Keratinocyte (primary cell): ENCODE measurements around the gene IFNAR1. TPM values are rescaled to one million over a fixed set of nuclear protein-coding genes. Genes with fewer than 3 reads are reported as not detected.

ENCODE experiments used
- DNase-seq: peaks from one replicate; pipeline ENCODE4 v3.0.0-alpha.2; 2011; ENCODE audit warnings: low read depth, missing footprints, low spot score
- FAIRE-seq: peaks from 2 replicates; lab custom pipeline; 2011; peaks lifted over from hg19 to GRCh38; lab: Jason Lieb, UNC
- H2AFZ ChIP-seq: 2 replicates; pipeline ENCODE4 v1.6.0; 2012; ENCODE audit warnings: low read length, control low read depth, inconsistent platforms; ENCODE audit not compliant: control insufficient read depth
- H3K27ac ChIP-seq: 2 replicates; pipeline ENCODE4 v1.5.1; 2011; ENCODE audit warnings: low read length; ENCODE audit not compliant: control insufficient read depth, insufficient read depth
- H3K27me3 ChIP-seq: 3 replicates; pipeline ENCODE4 v1.6.0; 2011; ENCODE audit warnings: low read length; ENCODE audit not compliant: control insufficient read depth, insufficient read depth; ENCODE audit errors: extremely low read depth
- H3K36me3 ChIP-seq, 2 experiments: 2 replicates in 1 of 2; 3 replicates in 1 of 2; pipeline ENCODE4 v1.5.1; 2011; ENCODE audit warnings: low read length in 2 of 2, mild to moderate bottlenecking in 1 of 2; ENCODE audit not compliant: control insufficient read depth in 2 of 2, insufficient read depth in 2 of 2; ENCODE audit errors: extremely low read depth in 1 of 2
- H3K4me1 ChIP-seq: 3 replicates; pipeline ENCODE4 v1.5.1; 2011; ENCODE audit warnings: low read length; ENCODE audit not compliant: control insufficient read depth, insufficient read depth; ENCODE audit errors: extremely low read depth
- H3K4me2 ChIP-seq: 3 replicates; pipeline ENCODE4 v1.6.0; 2011; ENCODE audit warnings: low read depth, low read length; ENCODE audit not compliant: control insufficient read depth, insufficient read depth; ENCODE audit errors: extremely low read depth
- H3K4me3 ChIP-seq, 3 experiments: fragments of 200-600 bp in 1 of 3; sonication (generic) in 1 of 3; 2 replicates in 2 of 3; 3 replicates in 1 of 3; pipeline ENCODE4 v1.5.1; 2011 to 2016; ENCODE audit warnings: low read length in 3 of 3, mild to moderate bottlenecking in 3 of 3, control low read depth in 2 of 3, inconsistent platforms in 1 of 3, low read depth in 1 of 3, mixed read lengths in 1 of 3, mixed run types in 1 of 3, moderate library complexity in 1 of 3; ENCODE audit not compliant: control insufficient read depth in 2 of 3, insufficient read depth in 2 of 3; ENCODE audit errors: extremely low read depth in 1 of 3
- H3K79me2 ChIP-seq: 2 replicates; pipeline ENCODE4 v1.6.0; 2012; ENCODE audit warnings: low read length; ENCODE audit not compliant: control insufficient read depth, insufficient read depth
- H3K9ac ChIP-seq: 3 replicates; pipeline ENCODE4 v1.6.0; 2011; ENCODE audit warnings: low read length; ENCODE audit not compliant: control insufficient read depth, insufficient read depth; ENCODE audit errors: extremely low read depth
- H3K9me1 ChIP-seq: 3 replicates; pipeline ENCODE4 v1.6.0; 2011; ENCODE audit warnings: low read length; ENCODE audit not compliant: control insufficient read depth, insufficient read depth; ENCODE audit errors: extremely low read depth
- H3K9me3 ChIP-seq: 2 replicates; pipeline ENCODE4 v1.5.1; 2012; ENCODE audit warnings: low read depth, low read length; ENCODE audit not compliant: control insufficient read depth
- H4K20me1 ChIP-seq: 3 replicates; pipeline ENCODE4 v1.6.0; 2011; ENCODE audit warnings: low read length; ENCODE audit not compliant: control insufficient read depth, insufficient read depth; ENCODE audit errors: extremely low read depth
- EZH2 ChIP-seq: IDR thresholded peaks from one replicate; pipeline ENCODE4 v1.6.1; 2012; ENCODE audit warnings: inconsistent platforms, mild to moderate bottlenecking, low read length, moderate library complexity
- dilution Hi-C: fragments of 300-500 bp; cut with MboI; formaldehyde crosslinking; loops from one replicate; pipeline ENCODE4 v1.7.0; 2020; ENCODE audit warnings: low sequenced_read_pairs; ENCODE audit not compliant: extremely low pct_ligation_motif_present
- polyA plus RNA-seq, 5 experiments: library from polyadenylated mRNA; depleted of rRNA in 3 of 5; stranded (reverse) in 3 of 5; stranded (forward) in 1 of 5; unstranded in 1 of 5; fragments of >200 nt; gene quantifications; 1 replicate in 1 of 5; 2 replicates in 3 of 5; 3 replicates in 1 of 5; pipeline versions ENCODE4 v1.2.1 to v1.2.3, GENCODE V29; 2011 to 2012; ENCODE audit warnings: missing spikeins in 2 of 5, low read depth in 1 of 5, low replicate concordance in 1 of 5
- TF ChIP-seq, protein P1 (sequence below), 3 experiments: IDR thresholded peaks in 1 of 3; conservative IDR thresholded peaks in 1 of 3; optimal IDR thresholded peaks in 1 of 3; 2 replicates in 2 of 3; 3 replicates in 1 of 3; pipeline versions ENCODE3 to v1.5.1; 2011; ENCODE audit warnings: low read length in 3 of 3, mild to moderate bottlenecking in 3 of 3, moderate library complexity in 2 of 3, control low read depth in 1 of 3, inconsistent platforms in 1 of 3; ENCODE audit not compliant: insufficient read depth in 2 of 3; ENCODE audit errors: extremely low read depth in 1 of 3

Gene IFNAR1
- polyA plus RNA-seq, 1 donor (not counting 4 experiments of a cell fraction or from before 2014, with no cell fraction given), result 12.6 TPM

DNA sequence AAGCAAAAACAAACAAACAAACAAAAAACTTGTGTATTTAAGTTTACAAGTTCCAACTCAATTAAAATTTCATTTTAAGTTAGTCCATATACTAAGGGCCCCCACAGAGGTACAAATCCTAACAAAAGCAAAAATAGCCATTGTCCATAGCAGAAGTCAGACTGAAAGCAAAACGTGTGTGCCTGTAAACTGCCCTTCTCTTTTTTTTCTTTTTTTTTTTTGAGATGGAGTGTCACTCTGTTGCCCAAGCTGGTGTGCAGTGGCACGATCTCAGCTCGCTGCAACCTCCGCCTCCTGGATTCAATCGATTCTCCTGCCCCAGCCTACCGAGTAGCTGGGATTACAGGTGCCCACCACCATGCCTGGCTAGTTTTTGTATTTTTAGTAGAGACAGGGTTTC lies 66.9 kb downstream of the IFNAR1 start:
- Histone ChIP-seq H3K4me3 (no peak overlapping the region), H3K4me2 (no peak overlapping the region), H3K27ac (no peak overlapping the region), H3K36me3 (no peaks in the 10 kb centered on the region), H3K9ac (no peak overlapping the region), H2AFZ (no peak overlapping the region), H4K20me1 (no peaks in the 10 kb centered on the region), H3K4me1 (peaks cover 21% of the 10 kb centered on the region), H3K27me3 (no peaks in the 10 kb centered on the region), H3K79me2 (no peaks in the 10 kb centered on the region), H3K9me1 (no peaks in the 10 kb centered on the region), H3K9me3 (no peaks in the 10 kb centered on the region)
- dilution Hi-C loops, result no loop called here
- FAIRE-seq (no peak), DNase-seq (no peak)
- no peak for TF ChIP-seq EZH2
- TF ChIP-seq, protein P1, sequence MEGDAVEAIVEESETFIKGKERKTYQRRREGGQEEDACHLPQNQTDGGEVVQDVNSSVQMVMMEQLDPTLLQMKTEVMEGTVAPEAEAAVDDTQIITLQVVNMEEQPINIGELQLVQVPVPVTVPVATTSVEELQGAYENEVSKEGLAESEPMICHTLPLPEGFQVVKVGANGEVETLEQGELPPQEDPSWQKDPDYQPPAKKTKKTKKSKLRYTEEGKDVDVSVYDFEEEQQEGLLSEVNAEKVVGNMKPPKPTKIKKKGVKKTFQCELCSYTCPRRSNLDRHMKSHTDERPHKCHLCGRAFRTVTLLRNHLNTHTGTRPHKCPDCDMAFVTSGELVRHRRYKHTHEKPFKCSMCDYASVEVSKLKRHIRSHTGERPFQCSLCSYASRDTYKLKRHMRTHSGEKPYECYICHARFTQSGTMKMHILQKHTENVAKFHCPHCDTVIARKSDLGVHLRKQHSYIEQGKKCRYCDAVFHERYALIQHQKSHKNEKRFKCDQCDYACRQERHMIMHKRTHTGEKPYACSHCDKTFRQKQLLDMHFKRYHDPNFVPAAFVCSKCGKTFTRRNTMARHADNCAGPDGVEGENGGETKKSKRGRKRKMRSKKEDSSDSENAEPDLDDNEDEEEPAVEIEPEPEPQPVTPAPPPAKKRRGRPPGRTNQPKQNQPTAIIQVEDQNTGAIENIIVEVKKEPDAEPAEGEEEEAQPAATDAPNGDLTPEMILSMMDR (optimal IDR thresholded peaks at IDR 0.05 in 1 of 3, IDR thresholded peaks at IDR 0.05 in 1 of 3, conservative IDR thresholded peaks at IDR 0.05 in 1 of 3; ENCODE audit: extremely low read depth in 1 of 3, insufficient read depth in 2 of 3, low read length in 3 of 3), result no peak

DNA sequence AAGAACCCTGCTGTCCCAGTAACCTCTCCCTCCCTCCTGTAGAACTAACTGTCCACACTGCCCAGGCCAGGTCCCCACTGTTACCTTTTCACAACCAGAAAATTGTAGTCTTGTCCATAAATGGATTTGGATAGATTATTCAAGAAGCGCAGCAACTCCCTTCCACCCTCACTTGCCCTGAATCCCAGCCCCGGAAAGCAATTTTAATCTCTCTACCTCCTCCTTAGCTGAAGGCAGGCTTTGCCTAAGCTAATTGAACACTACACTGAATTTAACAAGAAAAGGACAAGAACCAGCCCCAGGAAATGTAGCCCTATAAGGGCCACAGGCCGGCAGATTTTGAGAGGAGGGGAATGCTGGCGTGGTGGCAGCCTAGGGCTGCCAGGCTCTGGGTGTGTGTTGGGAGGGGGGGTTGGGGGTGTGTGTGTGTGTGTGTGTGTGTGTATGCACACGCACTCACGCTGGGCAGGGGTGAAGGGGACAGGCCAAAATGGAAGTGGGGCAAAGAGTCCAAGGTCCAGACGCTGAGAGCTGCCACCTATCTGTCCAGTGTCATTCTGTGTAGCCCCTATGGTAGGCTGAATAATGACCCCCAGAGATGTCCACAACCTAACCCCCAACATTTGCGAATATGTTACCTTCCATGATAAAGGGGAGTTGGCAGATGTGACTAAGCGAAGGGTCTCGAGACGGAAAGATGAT lies 67.7 kb downstream of the IFNAR1 start:
- no peak for DNase-seq
- Histone ChIP-seq H4K20me1 (no peaks in the 10 kb centered on the region), H3K9ac (no peak overlapping the region), H3K9me3 (no peaks in the 10 kb centered on the region), H3K4me1 (peaks cover 21% of the 10 kb centered on the region), H2AFZ (no peak overlapping the region), H3K36me3 (no peaks in the 10 kb centered on the region), H3K27ac (no peak overlapping the region), H3K9me1 (no peaks in the 10 kb centered on the region), H3K4me2 (no peak overlapping the region), H3K4me3 (no peak overlapping the region), H3K79me2 (no peaks in the 10 kb centered on the region), H3K27me3 (no peaks in the 10 kb centered on the region)
- FAIRE-seq, result no peak
- dilution Hi-C loops, result no loop called here
- no peak for TF ChIP-seq EZH2
- TF ChIP-seq, protein P1 (optimal IDR thresholded peaks at IDR 0.05 in 1 of 3, IDR thresholded peaks at IDR 0.05 in 1 of 3, conservative IDR thresholded peaks at IDR 0.05 in 1 of 3; ENCODE audit: extremely low read depth in 1 of 3, insufficient read depth in 2 of 3, low read length in 3 of 3), result no peak
